Measurements from ENCODE around the gene DLD. TPM values are rescaled to one million over a fixed set of nuclear protein-coding genes. Genes with fewer than 3 reads are reported as not detected.
A peak's percentile ranks its signal among the peaks of the same experiment; 100 is the strongest.
"Not testable (repeated sequence)": the region's sequence is repeated elsewhere in the genome, so short reads cannot be mapped to it uniquely, and the experiment has no call there.

DLD gene
- total and polyA plus RNA-seq, 5 experiments from 2014 or later, result 50.3 to 72.1 (median 70.1) TPM

GRCh38 chr7:107921826-107922225 lies 30.8 kb downstream of the DLD start:
- H3K36me3 Mint-ChIP-seq, result peaks cover 13 to 74% (median 57%) of the 10 kb centered on the region in 3 donors
- POLR2A ChIA-PET, ATAC-seq, H3K27me3 Mint-ChIP-seq, DNase-seq, H3K27ac Mint-ChIP-seq, H3K4me3 Mint-ChIP-seq, H3K9me3 Mint-ChIP-seq: not testable (repeated sequence)
- H3K4me1 Mint-ChIP-seq, result peaks cover 10 to 62% (median 54%) of the 10 kb centered on the region in 4 donors

- no peaks in the 10 kb centered on the region for H3K27me3 Mint-ChIP-seq
- peak overlapping the region in 2 of 10 donors; percentile 1 to 40 for H3K27ac Mint-ChIP-seq
- H3K4me1 Mint-ChIP-seq, result peaks cover 10 to 62% (median 54%) of the 10 kb centered on the region in 4 donors
- peaks cover 6 to 70% (median 47%) of the 10 kb centered on the region in 3 donors for H3K36me3 Mint-ChIP-seq
- ATAC-seq (no peak), DNase-seq (no peak)
- H3K9me3 Mint-ChIP-seq, result no peaks in the 10 kb centered on the region
- no peak overlapping the region for H3K4me3 Mint-ChIP-seq
- POLR2A ChIA-PET, result no interaction called here
Measured at GRCh38 chr7:107922886-107923285, 31.9 kb downstream of the DLD start.

GRCh38 chr7:107924841-107925504 lies 34.0 kb downstream of the DLD start:
- POLR2A ChIA-PET, result interaction anchor here (0.6 kb wide), 1 partner anchor 212 kb away, joined by 5 read pairs; no protein-coding TSS in a partner anchor
- peaks cover 17 to 56% (median 51%) of the 10 kb centered on the region in 4 donors for H3K4me1 Mint-ChIP-seq
- H3K27ac Mint-ChIP-seq, result peak overlapping the region in 9 of 10 donors; percentile 7 to 81 (median 70)
- H3K36me3 Mint-ChIP-seq, result peaks cover 0 to 64% (median 28%) of the 10 kb centered on the region in 3 donors
- H3K4me3 Mint-ChIP-seq, result peak overlapping the region in 8 of 10 donors; percentile 15 to 74 (median 50)
- H3K27me3 Mint-ChIP-seq, result no peaks in the 10 kb centered on the region
- no peaks in the 10 kb centered on the region for H3K9me3 Mint-ChIP-seq
- ATAC-seq (peak; percentile 65 to 76), DNase-seq (peak in 3 of 10 donors; percentile 13 to 22 (median 20))

- no peaks in the 10 kb centered on the region for H3K27me3 Mint-ChIP-seq
- H3K27ac Mint-ChIP-seq, result peak overlapping the region in 3 of 10 donors; percentile 10 to 68 (median 34)
- H3K36me3 Mint-ChIP-seq, result peaks cover 0 to 53% (median 13%) of the 10 kb centered on the region in 3 donors
- POLR2A ChIA-PET, result interaction anchor here (0.7 kb wide), 1 partner anchor 258 kb away, joined by 3 read pairs; no protein-coding TSS in a partner anchor
- H3K9me3 Mint-ChIP-seq, result no peaks in the 10 kb centered on the region
- peaks cover 17 to 47% (median 42%) of the 10 kb centered on the region in 4 donors for H3K4me1 Mint-ChIP-seq
- no peak overlapping the region for H3K4me3 Mint-ChIP-seq
- ATAC-seq (no peak), DNase-seq (no peak)
Measured at GRCh38 chr7:107926481-107926880, 35.5 kb downstream of the DLD start.

- H3K9me3 Mint-ChIP-seq, result no peaks in the 10 kb centered on the region
- peaks cover 7 to 24% (median 16%) of the 10 kb centered on the region in 4 donors for H3K4me1 Mint-ChIP-seq
- peaks cover 0 to 36% (median 5%) of the 10 kb centered on the region in 3 donors for H3K36me3 Mint-ChIP-seq
- ATAC-seq, result no peak
- POLR2A ChIA-PET, result no interaction called here
- no peaks in the 10 kb centered on the region for H3K27me3 Mint-ChIP-seq
- DNase-seq, result no peak
- peak overlapping the region in 6 of 10 donors; percentile 30 to 78 (median 55) for H3K27ac Mint-ChIP-seq
- H3K4me3 Mint-ChIP-seq, result no peak overlapping the region
Measured at GRCh38 chr7:107931740-107932515, 40.9 kb downstream of the DLD start.

- POLR2A ChIA-PET, result no interaction called here
- Mint-ChIP-seq H3K27me3 (no peaks in the 10 kb centered on the region), H3K27ac (peak overlapping the region in 4 of 10 donors; percentile 15 to 71 (median 42)), H3K36me3 (peaks cover 0 to 29% (median 5%) of the 10 kb centered on the region in 3 donors), H3K9me3 (no peaks in the 10 kb centered on the region), H3K4me3 (no peak overlapping the region), H3K4me1 (peaks cover 7 to 24% (median 16%) of the 10 kb centered on the region in 4 donors)
- DNase-seq (no peak), ATAC-seq (no peak)
Measured at GRCh38 chr7:107932805-107933204, 41.8 kb downstream of the DLD start.

- Mint-ChIP-seq H3K36me3 (peaks cover 0 to 26% (median 7%) of the 10 kb centered on the region in 3 donors), H3K4me3 (peak overlapping the region in 1 of 10 donors; percentile 34), H3K27ac (peak overlapping the region in 8 of 10 donors; percentile 20 to 71 (median 37)), H3K9me3 (no peaks in the 10 kb centered on the region), H3K27me3 (no peaks in the 10 kb centered on the region), H3K4me1 (peaks cover 7 to 24% (median 16%) of the 10 kb centered on the region in 4 donors)
- no peak for ATAC-seq
- POLR2A ChIA-PET, result no interaction called here
- no peak for DNase-seq
Measured at GRCh38 chr7:107933386-107934013, 42.5 kb downstream of the DLD start.

GRCh38 chr7:107934991-107935770 lies 44.2 kb downstream of the DLD start:
- Mint-ChIP-seq H3K27me3 (no peaks in the 10 kb centered on the region), H3K27ac (peak overlapping the region in 1 of 10 donors; percentile 8), H3K9me3 (no peaks in the 10 kb centered on the region), H3K4me1 (peaks cover 7 to 24% (median 13%) of the 10 kb centered on the region in 4 donors), H3K4me3 (no peak overlapping the region), H3K36me3 (peaks cover 0 to 20% (median 7%) of the 10 kb centered on the region in 3 donors)
- DNase-seq, result no peak
- POLR2A ChIA-PET, result no interaction called here
- no peak for ATAC-seq

GRCh38 chr7:107936312-107936711 lies 45.3 kb downstream of the DLD start:
- POLR2A ChIA-PET, result no interaction called here
- no peak for DNase-seq
- H3K4me3 Mint-ChIP-seq, result no peak overlapping the region
- peaks cover 0 to 27% (median 17%) of the 10 kb centered on the region in 3 donors for H3K36me3 Mint-ChIP-seq
- peaks cover 7 to 24% (median 13%) of the 10 kb centered on the region in 4 donors for H3K4me1 Mint-ChIP-seq
- no peaks in the 10 kb centered on the region for H3K9me3 Mint-ChIP-seq
- peak overlapping the region in 1 of 10 donors; percentile 82 for H3K27ac Mint-ChIP-seq
- H3K27me3 Mint-ChIP-seq, result no peaks in the 10 kb centered on the region
- no peak for ATAC-seq

GRCh38 chr7:107937531-107937930 lies 46.5 kb downstream of the DLD start:
- Mint-ChIP-seq H3K4me3 (no peak overlapping the region), H3K27ac (no peak overlapping the region), H3K27me3 (no peaks in the 10 kb centered on the region), H3K36me3 (peaks cover 0 to 19% (median 16%) of the 10 kb centered on the region in 3 donors), H3K9me3 (no peaks in the 10 kb centered on the region), H3K4me1 (peaks cover 7 to 17% (median 9%) of the 10 kb centered on the region in 4 donors)
- no peak for DNase-seq
- POLR2A ChIA-PET, result no interaction called here
- ATAC-seq, result no peak

GRCh38 chr7:107938456-107939250 lies 47.7 kb downstream of the DLD start:
- Mint-ChIP-seq H3K36me3 (peaks cover 0 to 19% (median 16%) of the 10 kb centered on the region in 3 donors), H3K4me1 (peaks cover 2 to 7% (median 4%) of the 10 kb centered on the region in 4 donors), H3K27me3 (no peaks in the 10 kb centered on the region), H3K27ac (no peak overlapping the region), H3K4me3 (no peak overlapping the region), H3K9me3 (no peaks in the 10 kb centered on the region)
- DNase-seq (no peak), ATAC-seq (no peak)
- POLR2A ChIA-PET, result no interaction called here

Data from naive thymus-derived CD8-positive, alpha-beta T cell (primary cell).